BLaER1 (cell line): Measurements from ENCODE around the gene TSPAN18.

Source experiments
- H3K27ac ChIP-seq: shearing (Covaris generic); formaldehyde crosslinking; 2 replicates; pipeline ENCODE4 v1.8.1; 2022
- H3K27me3 ChIP-seq: shearing (Covaris generic); formaldehyde crosslinking; 2 replicates; pipeline ENCODE4 v1.8.1; 2022
- H3K36me3 ChIP-seq: shearing (Covaris generic); formaldehyde crosslinking; 2 replicates; pipeline ENCODE4 v1.8.1; 2022
- H3K4me1 ChIP-seq: shearing (Covaris generic); formaldehyde crosslinking; 2 replicates; pipeline ENCODE4 v1.8.1; 2022
- H3K4me2 ChIP-seq: shearing (Covaris generic); formaldehyde crosslinking; 2 replicates; pipeline ENCODE4 v1.8.1; 2022
- H3K4me3 ChIP-seq: shearing (Covaris generic); formaldehyde crosslinking; 2 replicates; pipeline ENCODE4 v1.8.1; 2022
- H3K9ac ChIP-seq: shearing (Covaris generic); formaldehyde crosslinking; 2 replicates; pipeline ENCODE4 v1.8.1; 2022
- H3K9me3 ChIP-seq: shearing (Covaris generic); formaldehyde crosslinking; 2 replicates; pipeline ENCODE4 v1.8.1; 2022
- H4K20me1 ChIP-seq: shearing (Covaris generic); formaldehyde crosslinking; 2 replicates; pipeline ENCODE4 v1.8.1; 2022
- Cebpa-rat ChIP-seq: shearing (Covaris generic); IDR thresholded peaks from 2 replicates; pipeline ENCODE4 v1.8.1; 2022

The TSPAN18 gene

GRCh38 chr11:44885919-44886789 is 159.4 kb downstream of the TSPAN18 start:
- no peaks in the 10 kb centered on the region for H3K9me3 ChIP-seq
- H3K27me3 ChIP-seq, result peaks cover 17% of the 10 kb centered on the region
- no peak overlapping the region for H3K4me2 ChIP-seq
- no peak overlapping the region for H3K4me3 ChIP-seq
- H3K4me1 ChIP-seq, result no peaks in the 10 kb centered on the region
- no peak overlapping the region for H3K9ac ChIP-seq
- H3K36me3 ChIP-seq, result no peaks in the 10 kb centered on the region
- H4K20me1 ChIP-seq, result no peaks in the 10 kb centered on the region; the same call in 1 of the 2 replicates
- no peak overlapping the region for H3K27ac ChIP-seq
- TF ChIP-seq Cebpa-rat, result no peak

DNA sequence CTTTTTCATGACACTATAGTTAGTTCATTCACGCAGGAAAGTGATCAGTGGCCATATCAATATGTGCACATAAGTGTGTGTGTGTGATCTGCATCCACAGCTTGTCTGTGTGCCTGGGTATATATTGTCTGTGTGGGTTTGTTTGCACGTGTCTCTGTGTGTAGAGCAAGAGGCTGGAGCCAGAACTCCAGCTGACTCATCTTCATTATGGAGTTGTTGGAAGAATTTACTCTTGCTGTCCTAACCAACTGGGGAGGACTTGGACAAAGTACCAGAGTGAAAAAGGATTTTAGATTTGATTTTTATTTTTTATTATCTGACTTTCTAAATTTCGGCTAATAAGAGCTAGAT is 160.0 kb downstream of the TSPAN18 start:
- Histone ChIP-seq H3K9ac (no peak overlapping the region), H4K20me1 (no peaks in the 10 kb centered on the region; the same call in 1 of the 2 replicates), H3K27me3 (peaks cover 15% of the 10 kb centered on the region), H3K4me1 (no peaks in the 10 kb centered on the region), H3K27ac (no peak overlapping the region), H3K36me3 (no peaks in the 10 kb centered on the region), H3K9me3 (no peaks in the 10 kb centered on the region), H3K4me3 (no peak overlapping the region), H3K4me2 (no peak overlapping the region)
- no peak for TF ChIP-seq Cebpa-rat

- H3K4me3 ChIP-seq, result no peak overlapping the region
- TF ChIP-seq Cebpa-rat, result no peak
- no peak overlapping the region for H3K27ac ChIP-seq
- H3K27me3 ChIP-seq, result peaks cover 7% of the 10 kb centered on the region
- no peaks in the 10 kb centered on the region for H3K4me1 ChIP-seq
- H3K36me3 ChIP-seq, result no peaks in the 10 kb centered on the region
- no peak overlapping the region for H3K9ac ChIP-seq
- no peaks in the 10 kb centered on the region for H4K20me1 ChIP-seq
- H3K9me3 ChIP-seq, result no peaks in the 10 kb centered on the region
- no peak overlapping the region for H3K4me2 ChIP-seq
These were observed 160.9 kb downstream of the TSPAN18 start for GRCh38 chr11:44887636-44888035.

DNA sequence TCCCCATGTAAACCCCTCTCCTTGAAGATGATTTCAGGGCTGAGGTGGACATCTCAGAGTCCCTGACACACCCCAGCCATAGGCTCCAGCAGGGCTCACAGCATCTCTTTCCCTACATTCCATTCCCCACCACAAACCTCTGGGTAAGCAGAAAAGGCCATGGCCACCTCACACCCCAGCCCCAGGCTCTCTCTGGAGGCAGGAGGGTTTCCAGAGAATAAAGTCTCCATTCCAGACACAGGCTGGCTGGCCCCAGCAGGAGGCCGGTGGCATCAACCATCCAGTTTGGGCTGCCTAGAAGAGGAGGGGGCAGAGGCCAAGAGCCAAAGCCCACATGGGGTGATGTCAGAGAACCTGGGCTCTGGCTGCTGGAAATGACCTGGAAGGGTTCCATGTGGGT is 162.5 kb downstream of the TSPAN18 start:
- H3K4me2 ChIP-seq, result no peak overlapping the region
- H4K20me1 ChIP-seq, result no peaks in the 10 kb centered on the region
- H3K36me3 ChIP-seq, result no peaks in the 10 kb centered on the region
- no peak overlapping the region for H3K4me3 ChIP-seq
- no peaks in the 10 kb centered on the region for H3K4me1 ChIP-seq
- no peaks in the 10 kb centered on the region for H3K9me3 ChIP-seq
- no peak for TF ChIP-seq Cebpa-rat
- no peak overlapping the region for H3K9ac ChIP-seq
- H3K27me3 ChIP-seq, result no peaks in the 10 kb centered on the region
- no peak overlapping the region for H3K27ac ChIP-seq

GRCh38 chr11:44892843-44893242 is 166.1 kb downstream of the TSPAN18 start:
- Histone ChIP-seq H3K9ac (no peak overlapping the region), H3K4me2 (no peak overlapping the region), H3K4me1 (no peaks in the 10 kb centered on the region), H3K36me3 (no peaks in the 10 kb centered on the region), H3K27ac (no peak overlapping the region), H3K4me3 (no peak overlapping the region), H3K27me3 (no peaks in the 10 kb centered on the region), H3K9me3 (no peaks in the 10 kb centered on the region), H4K20me1 (no peaks in the 10 kb centered on the region)
- no peak for TF ChIP-seq Cebpa-rat

DNA sequence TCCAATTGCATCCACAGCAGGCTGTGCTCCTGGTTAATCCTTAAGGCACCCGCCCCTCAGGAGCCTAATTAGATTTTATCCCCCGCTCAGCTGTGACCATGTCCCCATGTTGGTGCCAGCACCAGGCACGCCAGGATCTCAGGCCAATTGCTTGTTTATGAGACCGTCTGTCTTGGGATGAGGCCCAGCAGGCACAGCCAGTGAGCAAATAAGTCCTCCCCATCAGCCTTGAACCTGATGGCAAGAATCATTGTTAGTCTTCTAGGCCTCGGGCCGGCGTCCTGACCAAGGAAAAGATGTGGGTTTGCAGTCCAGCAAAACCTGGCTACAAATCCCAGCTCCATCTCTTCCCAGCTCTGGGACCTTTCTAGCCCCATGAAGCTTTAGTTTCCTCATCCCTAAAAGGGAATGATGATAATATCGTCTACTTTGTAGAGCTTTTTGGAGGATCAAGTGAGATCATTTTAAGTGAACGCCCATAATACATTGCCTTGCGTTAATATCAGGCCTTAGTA is 166.6 kb downstream of the TSPAN18 start:
- Histone ChIP-seq H3K4me3 (no peak overlapping the region), H3K27me3 (no peaks in the 10 kb centered on the region), H3K4me1 (no peaks in the 10 kb centered on the region), H4K20me1 (no peaks in the 10 kb centered on the region), H3K4me2 (no peak overlapping the region), H3K36me3 (no peaks in the 10 kb centered on the region), H3K27ac (no peak overlapping the region), H3K9me3 (peaks cover under 1% of the 10 kb centered on the region; the same call in 1 of the 2 replicates), H3K9ac (no peak overlapping the region)
- TF ChIP-seq Cebpa-rat, result no peak

GRCh38 chr11:44893846-44894617 is 167.3 kb downstream of the TSPAN18 start:
- H3K27me3 ChIP-seq, result no peaks in the 10 kb centered on the region

GRCh38 chr11:44899959-44900358 is 173.2 kb downstream of the TSPAN18 start:
- no peaks in the 10 kb centered on the region for H4K20me1 ChIP-seq
- H3K36me3 ChIP-seq, result no peaks in the 10 kb centered on the region
- H3K9me3 ChIP-seq, result peaks cover 9% of the 10 kb centered on the region
- no peak overlapping the region for H3K9ac ChIP-seq
- H3K4me1 ChIP-seq, result peaks cover 3% of the 10 kb centered on the region; the same call in 1 of the 2 replicates
- no peak overlapping the region for H3K4me2 ChIP-seq
- H3K27me3 ChIP-seq, result no peaks in the 10 kb centered on the region
- no peak overlapping the region for H3K27ac ChIP-seq
- no peak overlapping the region for H3K4me3 ChIP-seq
- TF ChIP-seq Cebpa-rat, result no peak

More at GRCh38 chr11:44893846-44894617, 167.3 kb downstream of the TSPAN18 start:
- Histone ChIP-seq H3K9ac (no peak overlapping the region), H3K4me2 (no peak overlapping the region), H3K36me3 (no peaks in the 10 kb centered on the region), H3K27ac (no peak overlapping the region), H4K20me1 (no peaks in the 10 kb centered on the region), H3K4me3 (no peak overlapping the region), H3K4me1 (no peaks in the 10 kb centered on the region), H3K9me3 (peaks cover 7% of the 10 kb centered on the region)
- TF ChIP-seq Cebpa-rat, result no peak

DNA sequence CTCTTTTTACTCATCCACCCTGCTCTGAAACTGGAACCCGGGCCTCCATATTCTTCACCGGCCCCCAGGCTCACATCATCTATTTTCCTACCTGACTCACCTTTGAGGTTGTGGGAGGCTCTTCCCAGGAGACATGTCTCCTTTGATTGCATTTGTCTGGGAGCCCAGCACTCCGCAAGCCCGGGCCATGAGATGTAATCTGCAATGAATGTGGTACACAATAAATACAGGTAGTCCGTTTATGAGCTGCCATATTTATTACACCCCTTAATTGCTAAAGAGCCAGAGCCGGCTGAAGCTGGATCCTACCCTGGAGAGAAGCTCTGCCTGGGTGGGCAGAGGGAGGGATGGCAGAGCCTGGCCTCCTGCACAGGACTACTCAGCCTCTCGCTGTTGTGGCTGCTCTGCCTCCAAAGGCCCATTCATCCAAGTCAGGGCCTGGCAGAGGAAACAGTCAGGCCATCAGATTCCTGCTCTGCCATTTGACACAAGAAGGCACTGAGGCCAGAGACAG is 174.4 kb downstream of the TSPAN18 start:
- H3K9me3 ChIP-seq, result peaks cover 9% of the 10 kb centered on the region
- H3K9ac ChIP-seq, result no peak overlapping the region
- H3K4me3 ChIP-seq, result no peak overlapping the region
- no peak overlapping the region for H3K27ac ChIP-seq
- H3K4me2 ChIP-seq, result no peak overlapping the region
- TF ChIP-seq Cebpa-rat, result no peak
- H3K27me3 ChIP-seq, result no peaks in the 10 kb centered on the region
- no peaks in the 10 kb centered on the region for H4K20me1 ChIP-seq
- H3K36me3 ChIP-seq, result no peaks in the 10 kb centered on the region
- peaks cover 15% of the 10 kb centered on the region for H3K4me1 ChIP-seq

DNA sequence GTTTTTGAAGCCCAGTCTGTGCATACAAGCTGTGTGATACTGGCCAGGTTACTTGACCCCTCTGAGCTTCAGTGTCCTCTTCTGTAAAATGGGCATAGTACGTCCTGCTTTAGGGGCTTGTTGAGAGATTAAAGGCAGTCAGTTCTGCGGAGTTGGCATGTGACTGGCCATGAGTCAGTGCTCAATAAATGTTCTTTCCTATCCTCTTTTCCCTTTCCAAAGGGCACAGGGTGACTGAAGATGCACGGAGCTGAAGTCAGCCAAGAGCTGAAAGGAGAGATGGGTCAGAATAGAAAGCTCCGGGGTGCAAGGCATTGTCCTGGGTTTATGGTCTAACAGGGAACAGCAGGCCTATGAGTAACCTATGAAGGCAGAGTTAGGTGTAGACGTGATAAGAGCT is 175.0 kb downstream of the TSPAN18 start:
- Histone ChIP-seq H3K4me2 (no peak overlapping the region), H3K27ac (no peak overlapping the region), H4K20me1 (no peaks in the 10 kb centered on the region), H3K4me1 (peaks cover 16% of the 10 kb centered on the region), H3K36me3 (no peaks in the 10 kb centered on the region), H3K9ac (no peak overlapping the region), H3K9me3 (peaks cover 9% of the 10 kb centered on the region), H3K27me3 (no peaks in the 10 kb centered on the region), H3K4me3 (no peak overlapping the region)
- no peak for TF ChIP-seq Cebpa-rat
